Stimulated activated CD4-positive, alpha-beta T cell treated with anti-CD3 and anti-CD28 coated beads, Interleukin-4, amount 100 ng/mL, for 48 hours (primary cell): ENCODE measurements around the gene OXCT2.
"Not testable (repeated sequence)": the region's sequence is repeated elsewhere in the genome, so short reads cannot be mapped to it uniquely, and the experiment has no call there.

ENCODE experiments used
- DNase-seq, 2 donors: peaks; one replicate each; pipeline ENCODE4 v3.0.0-alpha.2; 2020; ENCODE audit warnings: low read depth in 2 of 2

The OXCT2 gene

GRCh38 chr1:39787468-39787867 is 16.3 kb upstream of the OXCT2 start:
- no peak for DNase-seq

- not testable (repeated sequence) for DNase-seq
Observed at GRCh38 chr1:39787108-39787375, 15.9 kb upstream of the OXCT2 start.

GRCh38 chr1:39786303-39787107 is 15.4 kb upstream of the OXCT2 start:
- DNase-seq, result not testable (repeated sequence)

- not testable (repeated sequence) for DNase-seq
Observed at GRCh38 chr1:39782685-39783084, 11.5 kb upstream of the OXCT2 start.

GRCh38 chr1:39782103-39782502 is 11.0 kb upstream of the OXCT2 start:
- no peak for DNase-seq

- DNase-seq, result no peak
Observed at GRCh38 chr1:39781349-39781715, 10.2 kb upstream of the OXCT2 start.

- DNase-seq, result no peak
Observed at GRCh38 chr1:39779821-39780220, 8.7 kb upstream of the OXCT2 start.

GRCh38 chr1:39779137-39779536 is 8.0 kb upstream of the OXCT2 start:
- DNase-seq, result no peak

- DNase-seq, result not testable (repeated sequence)
Observed at GRCh38 chr1:39778463-39779099, 7.4 kb upstream of the OXCT2 start.

GRCh38 chr1:39777896-39778295 is 6.7 kb upstream of the OXCT2 start:
- not testable (repeated sequence) for DNase-seq

- DNase-seq, result no peak
Observed at GRCh38 chr1:39777306-39777705, 6.2 kb upstream of the OXCT2 start.

GRCh38 chr1:39776886-39777285 is 5.7 kb upstream of the OXCT2 start:
- DNase-seq, result no peak

GRCh38 chr1:39776400-39776713 is 5.2 kb upstream of the OXCT2 start:
- no peak for DNase-seq

- not testable (repeated sequence) for DNase-seq
Observed at GRCh38 chr1:39775676-39776399, 4.7 kb upstream of the OXCT2 start.

- DNase-seq, result not testable (repeated sequence)
Observed at GRCh38 chr1:39775141-39775540, 4.0 kb upstream of the OXCT2 start.

- DNase-seq, result not testable (repeated sequence)
Observed at GRCh38 chr1:39773369-39773979, 2.3 kb upstream of the OXCT2 start.

GRCh38 chr1:39770100-39771021 is 787 bp downstream of the OXCT2 start:
- DNase-seq, result peak; percentile 19 to 23

GRCh38 chr1:39769502-39769901 is 1.6 kb downstream of the OXCT2 start:
- not testable (repeated sequence) for DNase-seq

- not testable (repeated sequence) for DNase-seq
Observed at GRCh38 chr1:39766466-39766865, 4.7 kb downstream of the OXCT2 start.

GRCh38 chr1:39764512-39764911 is 6.6 kb downstream of the OXCT2 start:
- not testable (repeated sequence) for DNase-seq

GRCh38 chr1:39763619-39764374 is 7.4 kb downstream of the OXCT2 start:
- not testable (repeated sequence) for DNase-seq
